ENCODE results near the gene YTHDF1.
A peak's percentile ranks its signal among the peaks of the same experiment; 100 is the strongest.

Gene YTHDF1

GRCh38 chr20:63185215-63185796 lies 30.6 kb downstream of the YTHDF1 start:
- TF ChIP-seq TSHZ2 (CRISPR knock-in tag; IDR thresholded peaks at IDR 0.05) (no peak), OSR1 (CRISPR knock-in tag; IDR thresholded peaks at IDR 0.05) (no peak), TOX (CRISPR knock-in tag; IDR thresholded peaks at IDR 0.05; ENCODE audit: borderline replicate concordance) (no peak), ESRRG (CRISPR knock-in tag; IDR thresholded peaks at IDR 0.05) (no peak), TCF4 (CRISPR knock-in tag; IDR thresholded peaks at IDR 0.05; ENCODE audit: borderline replicate concordance) (no peak), ISL1 (CRISPR knock-in tag; IDR thresholded peaks at IDR 0.05) (no peak), PPARA (CRISPR knock-in tag; IDR thresholded peaks at IDR 0.05; ENCODE audit: borderline replicate concordance) (no peak), ARNTL (CRISPR knock-in tag; IDR thresholded peaks at IDR 0.05; ENCODE audit: borderline replicate concordance, low read depth) (no peak), GLIS3 (CRISPR knock-in tag; IDR thresholded peaks at IDR 0.05) (no peak), ZC3H10 (CRISPR knock-in tag; IDR thresholded peaks at IDR 0.05) (no peak), ZNF565 (CRISPR knock-in tag; conservative IDR thresholded peaks at IDR 0.05; ENCODE audit: low read depth) (no peak), BACH2 (CRISPR knock-in tag; IDR thresholded peaks at IDR 0.05; ENCODE audit: borderline replicate concordance) (no peak), ZFP30 (CRISPR knock-in tag; IDR thresholded peaks at IDR 0.05) (no peak), CSRNP3 (CRISPR knock-in tag; IDR thresholded peaks at IDR 0.05) (no peak), RARB (CRISPR knock-in tag; IDR thresholded peaks at IDR 0.05) (no peak)
- TF ChIP-seq, protein P1, sequence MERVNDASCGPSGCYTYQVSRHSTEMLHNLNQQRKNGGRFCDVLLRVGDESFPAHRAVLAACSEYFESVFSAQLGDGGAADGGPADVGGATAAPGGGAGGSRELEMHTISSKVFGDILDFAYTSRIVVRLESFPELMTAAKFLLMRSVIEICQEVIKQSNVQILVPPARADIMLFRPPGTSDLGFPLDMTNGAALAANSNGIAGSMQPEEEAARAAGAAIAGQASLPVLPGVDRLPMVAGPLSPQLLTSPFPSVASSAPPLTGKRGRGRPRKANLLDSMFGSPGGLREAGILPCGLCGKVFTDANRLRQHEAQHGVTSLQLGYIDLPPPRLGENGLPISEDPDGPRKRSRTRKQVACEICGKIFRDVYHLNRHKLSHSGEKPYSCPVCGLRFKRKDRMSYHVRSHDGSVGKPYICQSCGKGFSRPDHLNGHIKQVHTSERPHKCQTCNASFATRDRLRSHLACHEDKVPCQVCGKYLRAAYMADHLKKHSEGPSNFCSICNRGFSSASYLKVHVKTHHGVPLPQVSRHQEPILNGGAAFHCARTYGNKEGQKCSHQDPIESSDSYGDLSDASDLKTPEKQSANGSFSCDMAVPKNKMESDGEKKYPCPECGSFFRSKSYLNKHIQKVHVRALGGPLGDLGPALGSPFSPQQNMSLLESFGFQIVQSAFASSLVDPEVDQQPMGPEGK (CRISPR knock-in tag; IDR thresholded peaks at IDR 0.05; ENCODE audit: borderline replicate concordance): no peak
- TF ChIP-seq, protein P2, sequence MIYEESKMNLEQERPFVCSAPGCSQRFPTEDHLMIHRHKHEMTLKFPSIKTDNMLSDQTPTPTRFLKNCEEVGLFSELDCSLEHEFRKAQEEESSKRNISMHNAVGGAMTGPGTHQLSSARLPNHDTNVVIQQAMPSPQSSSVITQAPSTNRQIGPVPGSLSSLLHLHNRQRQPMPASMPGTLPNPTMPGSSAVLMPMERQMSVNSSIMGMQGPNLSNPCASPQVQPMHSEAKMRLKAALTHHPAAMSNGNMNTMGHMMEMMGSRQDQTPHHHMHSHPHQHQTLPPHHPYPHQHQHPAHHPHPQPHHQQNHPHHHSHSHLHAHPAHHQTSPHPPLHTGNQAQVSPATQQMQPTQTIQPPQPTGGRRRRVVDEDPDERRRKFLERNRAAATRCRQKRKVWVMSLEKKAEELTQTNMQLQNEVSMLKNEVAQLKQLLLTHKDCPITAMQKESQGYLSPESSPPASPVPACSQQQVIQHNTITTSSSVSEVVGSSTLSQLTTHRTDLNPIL (CRISPR knock-in tag; IDR thresholded peaks at IDR 0.05; ENCODE audit: low read depth): no peak
- no peak for ATAC-seq

- no peak for TF ChIP-seq ZNF565 (CRISPR knock-in tag; conservative IDR thresholded peaks at IDR 0.05; ENCODE audit: low read depth)
- no peak for TF ChIP-seq PPARA (CRISPR knock-in tag; IDR thresholded peaks at IDR 0.05; ENCODE audit: borderline replicate concordance)
- TF ChIP-seq OSR1 (CRISPR knock-in tag; IDR thresholded peaks at IDR 0.05): no peak
- TF ChIP-seq ZNF8 (CRISPR knock-in tag; IDR thresholded peaks at IDR 0.05): no peak
- TF ChIP-seq TSHZ2 (CRISPR knock-in tag; IDR thresholded peaks at IDR 0.05): no peak
- no peak for TF ChIP-seq POU6F1 (CRISPR knock-in tag; IDR thresholded peaks at IDR 0.05; ENCODE audit: borderline replicate concordance, low read depth)
- no peak for TF ChIP-seq ZFP30 (CRISPR knock-in tag; IDR thresholded peaks at IDR 0.05)
- TF ChIP-seq ISL1 (CRISPR knock-in tag; IDR thresholded peaks at IDR 0.05): no peak
- TF ChIP-seq, protein P1 (CRISPR knock-in tag; IDR thresholded peaks at IDR 0.05; ENCODE audit: borderline replicate concordance): no peak
- no peak for TF ChIP-seq TOX (CRISPR knock-in tag; IDR thresholded peaks at IDR 0.05; ENCODE audit: borderline replicate concordance)
- no peak for TF ChIP-seq ZC3H10 (CRISPR knock-in tag; IDR thresholded peaks at IDR 0.05)
- no peak for TF ChIP-seq BACH2 (CRISPR knock-in tag; IDR thresholded peaks at IDR 0.05; ENCODE audit: borderline replicate concordance)
- TF ChIP-seq GLIS3 (CRISPR knock-in tag; IDR thresholded peaks at IDR 0.05): no peak
- TF ChIP-seq CSRNP3 (CRISPR knock-in tag; IDR thresholded peaks at IDR 0.05): no peak
Measured at GRCh38 chr20:63183422-63184146, 32.3 kb downstream of the YTHDF1 start.

More at GRCh38 chr20:63183422-63184146, 32.3 kb downstream of the YTHDF1 start:
- ATAC-seq: peak; percentile 77
